ENCODE measurements around the gene CEP89.

The CEP89 gene

GRCh38 chr19:32866564-32867265 lies 105.0 kb downstream of the CEP89 start:
- H2BK120ac ChIP-seq (ENCODE audit: low read depth, low read length) = no peak overlapping the region
- H3K9ac ChIP-seq (ENCODE audit: low read depth, low read length, poor library complexity) = no peak overlapping the region
- peak overlapping the region; percentile 72 for H3K18ac ChIP-seq (ENCODE audit: low read length)
- no peak overlapping the region for H4K8ac ChIP-seq (ENCODE audit: low read depth, low read length)
- H2BK5ac ChIP-seq (ENCODE audit: low read length) = peak overlapping the region; percentile 77
- no peaks in the 10 kb centered on the region for H3K27me3 ChIP-seq (ENCODE audit: control insufficient read depth in 3 of 3, insufficient read depth in 3 of 3, low read depth in 1 of 3, low read length in 3 of 3)
- H2BK12ac ChIP-seq (ENCODE audit: low read length) = no peak overlapping the region
- no peak overlapping the region for H2BK15ac ChIP-seq (ENCODE audit: low read length)
- no peak overlapping the region for H3K27ac ChIP-seq (replicated peaks; ENCODE audit: low read length)
- no peak for DNase-seq (ENCODE audit: low spot score)
- H3K4me1 ChIP-seq (ENCODE audit: control insufficient read depth in 2 of 2, insufficient read depth in 1 of 2, low read depth in 1 of 2, low read length in 2 of 2) = no peaks in the 10 kb centered on the region
- peak overlapping the region; percentile 90 for H3K23ac ChIP-seq (ENCODE audit: low read depth, low read length, poor library complexity)
- H3K4ac ChIP-seq (ENCODE audit: low read length) = no peak overlapping the region
- H3K9me3 ChIP-seq (replicated peaks in 1 of 2; ENCODE audit: control insufficient read depth in 2 of 2, insufficient read depth in 1 of 2, low read depth in 1 of 2, low read length in 2 of 2) = no peaks in the 10 kb centered on the region
- WGBS, 2 donors (ENCODE audit: extremely low coverage in 2 of 2, insufficient read length in 2 of 2, insufficient replicate concordance in 1 of 2) = no CpG with 5 or more reads among the region's 12 CpGs
- no peak overlapping the region for H4K91ac ChIP-seq (ENCODE audit: low read depth, low read length, poor library complexity)
- peak overlapping the region; percentile 6 for H2AK5ac ChIP-seq (ENCODE audit: low read depth, low read length)
- no peaks in the 10 kb centered on the region for H3K36me3 ChIP-seq (replicated peaks in 1 of 2; ENCODE audit: control insufficient read depth in 2 of 2, insufficient read depth in 2 of 2, low read length in 2 of 2)
- no peak overlapping the region for H3K4me2 ChIP-seq (ENCODE audit: insufficient read depth, low read length, poor library complexity, severe bottlenecking)
- no peaks in the 10 kb centered on the region for H3K79me1 ChIP-seq (ENCODE audit: low read depth, low read length)
- H2AFZ ChIP-seq (ENCODE audit: low read length) = no peak overlapping the region
- no peak overlapping the region for H3K4me3 ChIP-seq (ENCODE audit: low read length in 2 of 2)
- no peak overlapping the region for H3K14ac ChIP-seq (ENCODE audit: low read length)

GRCh38 chr19:32866061-32866460 lies 105.7 kb downstream of the CEP89 start:
- Histone ChIP-seq H2AFZ (ENCODE audit: low read length) (no peak overlapping the region), H2BK120ac (ENCODE audit: low read depth, low read length) (no peak overlapping the region), H3K27me3 (ENCODE audit: control insufficient read depth in 3 of 3, insufficient read depth in 3 of 3, low read depth in 1 of 3, low read length in 3 of 3) (no peaks in the 10 kb centered on the region), H3K4me3 (ENCODE audit: low read length in 2 of 2) (no peak overlapping the region), H2AK5ac (ENCODE audit: low read depth, low read length) (no peak overlapping the region), H3K18ac (ENCODE audit: low read length) (peak overlapping the region; percentile 85), H4K91ac (ENCODE audit: low read depth, low read length, poor library complexity) (no peak overlapping the region), H3K14ac (ENCODE audit: low read length) (no peak overlapping the region), H3K36me3 (replicated peaks in 1 of 2; ENCODE audit: control insufficient read depth in 2 of 2, insufficient read depth in 2 of 2, low read length in 2 of 2) (no peaks in the 10 kb centered on the region), H3K27ac (replicated peaks; ENCODE audit: low read length) (no peak overlapping the region), H2BK5ac (ENCODE audit: low read length) (no peak overlapping the region), H3K79me1 (ENCODE audit: low read depth, low read length) (no peaks in the 10 kb centered on the region), H2BK12ac (ENCODE audit: low read length) (no peak overlapping the region), H4K8ac (ENCODE audit: low read depth, low read length) (no peak overlapping the region), H3K4me2 (ENCODE audit: insufficient read depth, low read length, poor library complexity, severe bottlenecking) (no peak overlapping the region), H3K23ac (ENCODE audit: low read depth, low read length, poor library complexity) (no peak overlapping the region), H3K9ac (ENCODE audit: low read depth, low read length, poor library complexity) (no peak overlapping the region), H3K4ac (ENCODE audit: low read length) (no peak overlapping the region), H3K4me1 (ENCODE audit: control insufficient read depth in 2 of 2, insufficient read depth in 1 of 2, low read depth in 1 of 2, low read length in 2 of 2) (no peaks in the 10 kb centered on the region), H2BK15ac (ENCODE audit: low read length) (no peak overlapping the region), H3K9me3 (replicated peaks in 1 of 2; ENCODE audit: control insufficient read depth in 2 of 2, insufficient read depth in 1 of 2, low read depth in 1 of 2, low read length in 2 of 2) (no peaks in the 10 kb centered on the region)
- no peak for DNase-seq (ENCODE audit: low spot score)
- no CpG with 5 or more reads among the region's 7 CpGs for WGBS, 2 donors (ENCODE audit: extremely low coverage in 2 of 2, insufficient read length in 2 of 2, insufficient replicate concordance in 1 of 2)

DNA sequence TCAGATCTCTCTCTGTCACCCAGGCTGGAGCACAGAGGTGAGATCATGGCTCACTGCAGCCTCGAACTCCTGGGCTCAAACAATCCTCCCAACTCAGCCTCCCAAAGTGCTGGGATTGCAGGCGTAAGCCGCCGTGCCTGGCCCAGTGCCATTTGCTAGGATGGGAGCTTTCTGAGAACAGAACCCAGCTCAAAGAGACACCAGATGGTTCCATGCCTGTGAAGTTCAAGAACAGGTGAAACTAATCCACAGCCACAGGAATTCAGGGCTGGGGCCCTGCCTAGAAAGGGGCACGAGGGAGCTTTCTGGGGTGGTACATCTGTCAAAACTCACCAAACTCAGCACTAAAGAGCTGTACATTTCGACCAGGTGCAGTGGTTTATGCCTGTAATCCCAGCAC lies 106.4 kb downstream of the CEP89 start:
- Histone ChIP-seq H2AFZ (ENCODE audit: low read length) (no peak overlapping the region), H2AK5ac (ENCODE audit: low read depth, low read length) (no peak overlapping the region), H2BK5ac (ENCODE audit: low read length) (no peak overlapping the region), H3K9me3 (replicated peaks in 1 of 2; ENCODE audit: control insufficient read depth in 2 of 2, insufficient read depth in 1 of 2, low read depth in 1 of 2, low read length in 2 of 2) (no peaks in the 10 kb centered on the region), H3K4me1 (ENCODE audit: control insufficient read depth in 2 of 2, insufficient read depth in 1 of 2, low read depth in 1 of 2, low read length in 2 of 2) (no peaks in the 10 kb centered on the region), H4K8ac (ENCODE audit: low read depth, low read length) (no peak overlapping the region), H2BK15ac (ENCODE audit: low read length) (no peak overlapping the region), H2BK120ac (ENCODE audit: low read depth, low read length) (no peak overlapping the region), H3K79me1 (ENCODE audit: low read depth, low read length) (no peaks in the 10 kb centered on the region), H3K14ac (ENCODE audit: low read length) (no peak overlapping the region), H4K91ac (ENCODE audit: low read depth, low read length, poor library complexity) (no peak overlapping the region), H3K23ac (ENCODE audit: low read depth, low read length, poor library complexity) (no peak overlapping the region), H3K27me3 (ENCODE audit: control insufficient read depth in 3 of 3, insufficient read depth in 3 of 3, low read depth in 1 of 3, low read length in 3 of 3) (no peaks in the 10 kb centered on the region), H2BK12ac (ENCODE audit: low read length) (no peak overlapping the region), H3K18ac (ENCODE audit: low read length) (no peak overlapping the region), H3K36me3 (replicated peaks in 1 of 2; ENCODE audit: control insufficient read depth in 2 of 2, insufficient read depth in 2 of 2, low read length in 2 of 2) (no peaks in the 10 kb centered on the region), H3K9ac (ENCODE audit: low read depth, low read length, poor library complexity) (no peak overlapping the region), H3K4me3 (ENCODE audit: low read length in 2 of 2) (no peak overlapping the region), H3K27ac (replicated peaks; ENCODE audit: low read length) (no peak overlapping the region), H3K4me2 (ENCODE audit: insufficient read depth, low read length, poor library complexity, severe bottlenecking) (no peak overlapping the region), H3K4ac (ENCODE audit: low read length) (no peak overlapping the region)
- DNase-seq (ENCODE audit: low spot score) = no peak
- WGBS, 2 donors (ENCODE audit: extremely low coverage in 2 of 2, insufficient read length in 2 of 2, insufficient replicate concordance in 1 of 2) = no CpG with 5 or more reads among the region's 6 CpGs

DNA sequence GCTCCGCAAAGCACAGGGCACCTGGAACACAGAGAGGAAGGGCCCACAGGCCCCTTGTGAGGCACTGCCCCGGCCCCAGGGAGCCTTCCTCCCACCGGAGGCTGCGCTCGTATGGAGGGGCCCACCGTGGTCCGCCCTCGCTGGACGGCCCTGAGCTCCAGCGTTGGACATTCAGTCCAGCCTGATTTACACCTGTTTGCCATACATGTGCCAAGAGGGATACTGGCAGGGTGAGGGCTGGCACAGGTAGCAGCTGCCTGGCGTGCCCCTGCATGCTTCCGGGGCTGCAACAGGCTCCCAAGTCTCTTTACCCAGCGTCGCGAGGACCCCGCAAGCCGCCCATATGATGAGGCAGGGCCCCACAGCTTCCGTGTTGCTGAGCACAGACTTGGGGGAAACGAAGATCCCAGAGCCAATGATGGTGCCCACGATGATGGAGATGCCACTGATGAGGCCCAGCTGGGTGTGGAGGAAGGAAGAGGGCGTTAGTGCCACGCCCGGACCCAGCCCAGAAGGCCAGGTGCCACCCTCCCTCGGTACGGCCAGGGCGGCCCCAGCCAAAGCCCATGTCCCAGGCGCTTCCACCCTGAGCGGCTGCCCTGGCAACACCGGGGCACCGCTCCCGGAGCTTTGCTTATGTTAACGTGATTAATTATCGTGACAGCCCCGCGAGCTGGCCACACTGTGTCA lies 107.3 kb downstream of the CEP89 start:
- no peak overlapping the region for H4K91ac ChIP-seq (ENCODE audit: low read depth, low read length, poor library complexity)
- peak overlapping the region; percentile 55 for H3K23ac ChIP-seq (ENCODE audit: low read depth, low read length, poor library complexity)
- no peak overlapping the region for H2AFZ ChIP-seq (ENCODE audit: low read length)
- no peaks in the 10 kb centered on the region for H3K9me3 ChIP-seq (replicated peaks in 1 of 2; ENCODE audit: control insufficient read depth in 2 of 2, insufficient read depth in 1 of 2, low read depth in 1 of 2, low read length in 2 of 2)
- peak overlapping the region; percentile 71 for H3K14ac ChIP-seq (ENCODE audit: low read length)
- H3K4me2 ChIP-seq (ENCODE audit: insufficient read depth, low read length, poor library complexity, severe bottlenecking) = no peak overlapping the region
- H2BK5ac ChIP-seq (ENCODE audit: low read length) = peak overlapping the region; percentile 75
- peak overlapping the region; percentile 21 for H3K9ac ChIP-seq (ENCODE audit: low read depth, low read length, poor library complexity)
- no CpG with 5 or more reads among the region's 35 CpGs for WGBS, 2 donors (ENCODE audit: extremely low coverage in 2 of 2, insufficient read length in 2 of 2, insufficient replicate concordance in 1 of 2)
- H2BK12ac ChIP-seq (ENCODE audit: low read length) = no peak overlapping the region
- H2BK120ac ChIP-seq (ENCODE audit: low read depth, low read length) = peak overlapping the region; percentile 47
- no peaks in the 10 kb centered on the region for H3K4me1 ChIP-seq (ENCODE audit: control insufficient read depth in 2 of 2, insufficient read depth in 1 of 2, low read depth in 1 of 2, low read length in 2 of 2)
- peak overlapping the region; percentile 37 for H3K4ac ChIP-seq (ENCODE audit: low read length)
- peak overlapping the region; percentile 43 for H4K8ac ChIP-seq (ENCODE audit: low read depth, low read length)
- peak overlapping the region; percentile 58 for H2BK15ac ChIP-seq (ENCODE audit: low read length)
- no peak overlapping the region for H3K27ac ChIP-seq (replicated peaks; ENCODE audit: low read length)
- H3K18ac ChIP-seq (ENCODE audit: low read length) = peak overlapping the region; percentile 71
- no peaks in the 10 kb centered on the region for H3K79me1 ChIP-seq (ENCODE audit: low read depth, low read length)
- DNase-seq (ENCODE audit: low spot score) = no peak
- no peaks in the 10 kb centered on the region for H3K27me3 ChIP-seq (ENCODE audit: control insufficient read depth in 3 of 3, insufficient read depth in 3 of 3, low read depth in 1 of 3, low read length in 3 of 3)
- H3K36me3 ChIP-seq (replicated peaks in 1 of 2; ENCODE audit: control insufficient read depth in 2 of 2, insufficient read depth in 2 of 2, low read length in 2 of 2) = no peaks in the 10 kb centered on the region
- H2AK5ac ChIP-seq (ENCODE audit: low read depth, low read length) = peak overlapping the region; percentile 88
- no peak overlapping the region for H3K4me3 ChIP-seq (ENCODE audit: low read length in 2 of 2)

All from neuronal stem cell (in vitro differentiated cells).